Central memory CD4-positive, alpha-beta T cell (primary cell): Measurements from ENCODE around the gene OBSCN.
A peak's percentile ranks its signal among the peaks of the same experiment; 100 is the strongest.

Experiments used
- DNase-seq: peaks from one replicate; pipeline ENCODE4 v3.0.0; 2022
- total RNA-seq, 3 experiments: gene quantifications; one replicate each; lab custom pipeline; 2026; lab: John Stamatoyannopoulos, UW

OBSCN gene
- 17.5 to 288 (median 241) reads per million in 3 experiments for total RNA-seq

GRCh38 chr1:228207851-228208821, at the start of gene OBSCN:
TSS of gene OBSCN (plus strand) at chr1:228208044. CDS start at chr1:228211784, 3,740 bp downstream.
- DNase-seq = no peak

- no peak for DNase-seq
Observed at GRCh38 chr1:228158151-228159007, 49.5 kb upstream of the OBSCN start.

- DNase-seq = no peak
Observed at GRCh38 chr1:228159008-228159665, 48.7 kb upstream of the OBSCN start.

GRCh38 chr1:228160201-228160761, 47.6 kb upstream of the OBSCN start:
- DNase-seq = no peak

GRCh38 chr1:228161362-228161761, 46.5 kb upstream of the OBSCN start:
- DNase-seq = no peak

GRCh38 chr1:228161866-228162265, 46.0 kb upstream of the OBSCN start:
- no peak for DNase-seq

- DNase-seq = no peak
Observed at GRCh38 chr1:228162286-228163006, 45.4 kb upstream of the OBSCN start.

GRCh38 chr1:228163007-228163753, 44.7 kb upstream of the OBSCN start:
- DNase-seq = no peak

GRCh38 chr1:228163776-228164519, 43.9 kb upstream of the OBSCN start:
- DNase-seq = no peak

- no peak for DNase-seq
Observed at GRCh38 chr1:228164561-228165371, 43.1 kb upstream of the OBSCN start.

GRCh38 chr1:228165372-228166169, 42.3 kb upstream of the OBSCN start, which contains the start of gene IBA57:
TSS of gene IBA57 (plus strand) at chr1:228165804. CDS start at chr1:228165817, 13 bp downstream.
- DNase-seq = peak; percentile 100

- peak; percentile 73 for DNase-seq
Observed at GRCh38 chr1:228166170-228166936, 41.5 kb upstream of the OBSCN start.

- DNase-seq = no peak
Observed at GRCh38 chr1:228168563-228169270, 39.1 kb upstream of the OBSCN start.

GRCh38 chr1:228169345-228169744, 38.5 kb upstream of the OBSCN start:
- no peak for DNase-seq

- no peak for DNase-seq
Observed at GRCh38 chr1:228170666-228171065, 37.2 kb upstream of the OBSCN start.

GRCh38 chr1:228171221-228171891, 36.5 kb upstream of the OBSCN start:
- no peak for DNase-seq
